Fibroblast of lung (primary cell): ENCODE measurements around the gene HES3.

Source experiments
- EZH2 ChIP-seq: IDR thresholded peaks from 2 replicates; pipeline ENCODE4 v1.5.1; 2012; ENCODE audit warnings: low read length, control low read depth, mild to moderate bottlenecking; ENCODE audit errors: missing control alignments
- TF ChIP-seq, protein P1 (sequence below), 2 donors: IDR thresholded peaks in 1 of 2; conservative IDR thresholded peaks in 1 of 2; 1 replicate in 1 of 2; 2 replicates in 1 of 2; pipeline ENCODE4 v1.5.1; 2011 to 2012; ENCODE audit warnings: low read length in 2 of 2, control low read depth in 1 of 2, inconsistent platforms in 1 of 2, low read depth in 1 of 2, mild to moderate bottlenecking in 1 of 2

DNA sequence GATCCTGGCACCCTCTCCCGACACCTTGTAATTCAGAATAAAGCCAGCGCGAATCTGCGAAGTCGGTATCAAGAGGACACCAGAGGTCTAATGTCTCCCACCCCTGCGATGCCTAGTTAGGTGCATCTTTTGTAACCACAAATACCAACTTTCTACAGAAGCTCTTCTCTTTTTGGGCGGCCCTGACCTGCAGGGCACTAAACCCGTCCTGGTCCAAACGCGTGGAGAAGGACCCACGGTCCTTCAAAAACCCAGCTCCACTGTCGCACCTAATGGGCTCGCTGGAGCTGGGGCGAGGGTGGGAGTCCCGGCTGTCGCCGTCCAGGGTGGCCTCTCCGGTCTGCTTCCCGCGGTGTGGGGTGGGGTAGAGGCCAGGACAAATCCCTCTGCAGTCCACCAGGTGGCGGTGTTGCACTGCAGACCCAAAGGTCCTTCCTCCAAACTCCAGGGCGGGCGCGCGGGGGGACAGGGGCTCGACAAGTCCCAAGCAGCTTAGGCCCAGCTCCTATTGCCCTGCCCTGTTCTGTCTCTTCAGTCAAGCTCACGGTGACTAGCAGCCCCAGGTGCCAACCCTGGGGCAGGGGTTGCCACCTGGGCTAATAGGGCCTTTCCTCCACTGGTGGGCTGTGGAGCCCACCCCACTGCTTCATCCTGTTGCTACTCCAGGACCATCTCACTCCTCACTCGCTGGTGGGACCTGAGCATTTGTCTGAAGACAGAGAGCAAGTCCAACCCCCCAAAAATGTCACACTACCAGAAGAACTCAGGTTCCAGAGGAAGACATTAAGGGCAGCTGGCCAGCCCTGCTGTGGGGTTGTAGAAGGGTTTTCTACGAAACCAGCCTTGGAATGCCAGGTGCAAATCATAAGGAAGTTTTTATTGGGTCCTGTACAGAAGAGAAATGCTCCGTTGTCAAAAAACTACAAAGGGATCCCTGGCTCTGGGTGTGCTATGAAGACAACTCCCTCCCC lies 2.8 kb downstream of the HES3 start:
- TF ChIP-seq, protein P1, sequence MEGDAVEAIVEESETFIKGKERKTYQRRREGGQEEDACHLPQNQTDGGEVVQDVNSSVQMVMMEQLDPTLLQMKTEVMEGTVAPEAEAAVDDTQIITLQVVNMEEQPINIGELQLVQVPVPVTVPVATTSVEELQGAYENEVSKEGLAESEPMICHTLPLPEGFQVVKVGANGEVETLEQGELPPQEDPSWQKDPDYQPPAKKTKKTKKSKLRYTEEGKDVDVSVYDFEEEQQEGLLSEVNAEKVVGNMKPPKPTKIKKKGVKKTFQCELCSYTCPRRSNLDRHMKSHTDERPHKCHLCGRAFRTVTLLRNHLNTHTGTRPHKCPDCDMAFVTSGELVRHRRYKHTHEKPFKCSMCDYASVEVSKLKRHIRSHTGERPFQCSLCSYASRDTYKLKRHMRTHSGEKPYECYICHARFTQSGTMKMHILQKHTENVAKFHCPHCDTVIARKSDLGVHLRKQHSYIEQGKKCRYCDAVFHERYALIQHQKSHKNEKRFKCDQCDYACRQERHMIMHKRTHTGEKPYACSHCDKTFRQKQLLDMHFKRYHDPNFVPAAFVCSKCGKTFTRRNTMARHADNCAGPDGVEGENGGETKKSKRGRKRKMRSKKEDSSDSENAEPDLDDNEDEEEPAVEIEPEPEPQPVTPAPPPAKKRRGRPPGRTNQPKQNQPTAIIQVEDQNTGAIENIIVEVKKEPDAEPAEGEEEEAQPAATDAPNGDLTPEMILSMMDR (conservative IDR thresholded peaks at IDR 0.05 in 1 of 2, IDR thresholded peaks at IDR 0.05 in 1 of 2; ENCODE audit: low read depth in 1 of 2, low read length in 2 of 2), result peak; percentile 84 to 86
- peak; percentile 7 for TF ChIP-seq EZH2
